Measurements from ENCODE around the gene ACOX1. TPM values are rescaled to one million over a fixed set of nuclear protein-coding genes. Genes with fewer than 3 reads are reported as not detected.
A peak's percentile ranks its signal among the peaks of the same experiment; 100 is the strongest.

Gene ACOX1
- total and polyA plus RNA-seq, 2 of the 13 experiments (the other 11 are each of a cell fraction or from before 2014, with no cell fraction given) = 86.4 to 120 TPM

DNA sequence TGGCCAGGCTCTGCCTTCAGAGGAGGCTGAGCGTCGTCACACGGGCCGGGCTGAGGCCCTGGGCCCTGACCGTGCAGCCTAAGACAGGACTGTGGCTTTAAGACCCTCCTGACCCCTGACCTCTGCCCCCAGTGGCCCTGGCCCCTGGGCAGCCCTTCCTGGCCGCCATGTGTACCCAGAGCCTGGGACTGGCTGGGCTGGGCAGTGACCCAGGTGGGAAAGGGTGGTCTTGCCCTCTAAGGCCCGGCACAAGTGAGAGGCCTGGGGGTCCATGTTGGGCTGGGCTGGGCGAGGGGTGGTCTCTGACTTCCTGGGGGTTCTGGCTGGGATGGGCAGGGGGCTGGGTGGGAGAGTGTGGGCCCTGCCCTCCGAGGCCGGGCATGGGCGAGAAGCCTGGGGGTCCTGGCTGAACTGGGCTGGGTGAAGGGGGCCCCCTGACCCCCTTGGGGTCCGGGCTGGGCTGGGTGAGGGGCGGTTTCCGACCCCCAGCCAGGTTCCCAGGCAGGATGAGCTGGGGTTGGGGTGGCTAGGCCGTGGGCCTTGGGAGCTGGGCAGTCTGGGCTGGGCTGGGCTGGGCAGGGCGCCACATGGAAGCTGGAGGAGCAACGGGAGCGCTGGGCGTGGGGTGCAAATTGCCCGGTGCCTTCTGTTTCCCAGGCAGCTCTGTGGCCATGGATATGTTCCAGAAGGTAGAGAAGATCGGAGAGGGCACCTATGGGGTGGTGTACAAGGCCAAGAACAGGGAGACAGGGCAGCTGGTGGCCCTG, 22.0 kb upstream of the ACOX1 start, which contains the start of gene CDK3 (continued):
- TF ChIP-seq, protein P1, sequence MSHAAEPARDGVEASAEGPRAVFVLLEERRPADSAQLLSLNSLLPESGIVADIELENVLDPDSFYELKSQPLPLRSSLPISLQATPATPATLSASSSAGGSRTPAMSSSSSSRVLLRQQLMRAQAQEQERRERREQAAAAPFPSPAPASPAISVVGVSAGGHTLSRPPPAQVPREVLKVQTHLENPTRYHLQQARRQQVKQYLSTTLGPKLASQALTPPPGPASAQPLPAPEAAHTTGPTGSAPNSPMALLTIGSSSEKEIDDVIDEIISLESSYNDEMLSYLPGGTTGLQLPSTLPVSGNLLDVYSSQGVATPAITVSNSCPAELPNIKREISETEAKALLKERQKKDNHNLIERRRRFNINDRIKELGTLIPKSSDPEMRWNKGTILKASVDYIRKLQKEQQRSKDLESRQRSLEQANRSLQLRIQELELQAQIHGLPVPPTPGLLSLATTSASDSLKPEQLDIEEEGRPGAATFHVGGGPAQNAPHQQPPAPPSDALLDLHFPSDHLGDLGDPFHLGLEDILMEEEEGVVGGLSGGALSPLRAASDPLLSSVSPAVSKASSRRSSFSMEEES (CRISPR knock-in tag; IDR thresholded peaks at IDR 0.05) = no peak
- TF ChIP-seq TEAD3 (CRISPR knock-in tag; optimal IDR thresholded peaks at IDR 0.05; ENCODE audit: borderline replicate concordance) (no peak), EED (CRISPR knock-in tag; IDR thresholded peaks at IDR 0.05) (no peak), AGO2 (optimal IDR thresholded peaks at IDR 0.05; ENCODE audit: low read depth, low read length) (peak; percentile 47), FOXK1 (CRISPR knock-in tag; IDR thresholded peaks at IDR 0.05; ENCODE audit: borderline replicate concordance, low read depth) (0 out of 2 replicates have a peak, but pooled peaks have one; percentile 1), KAT8 (CRISPR knock-in tag; IDR thresholded peaks at IDR 0.05) (peak; percentile 2; the same call in 1 of the 2 replicates), RBFOX2 (IDR thresholded peaks at IDR 0.05; ENCODE audit: low read depth, low read length) (peak; percentile 15; the same call in 1 of the 2 replicates), ZNF253 (CRISPR knock-in tag; IDR thresholded peaks at IDR 0.05; ENCODE audit: borderline replicate concordance) (0 out of 2 replicates have a peak, but pooled peaks have one; percentile 14), ZNF564 (CRISPR knock-in tag; IDR thresholded peaks at IDR 0.05) (0 out of 2 replicates have a peak, but pooled peaks have one; percentile 11), ZNF891 (CRISPR knock-in tag; IDR thresholded peaks at IDR 0.05) (0 out of 2 replicates have a peak, but pooled peaks have one; percentile 6), RFXAP (CRISPR knock-in tag; IDR thresholded peaks at IDR 0.05; ENCODE audit: borderline replicate concordance) (0 out of 2 replicates have a peak, but pooled peaks have one; percentile 10), SP1 (IDR thresholded peaks at IDR 0.05) (no peak), SP1 (CRISPR knock-in tag; IDR thresholded peaks at IDR 0.05) (no peak; the same call in 1 of the 2 replicates), TEAD2 (CRISPR knock-in tag; IDR thresholded peaks at IDR 0.05) (no peak), ZNF333 (CRISPR knock-in tag; IDR thresholded peaks at IDR 0.05; ENCODE audit: borderline replicate concordance) (peak; percentile 60; the same call in 1 of the 2 replicates), NR3C1 (CRISPR knock-in tag; IDR thresholded peaks at IDR 0.05) (no peak), NFYC (CRISPR knock-in tag; IDR thresholded peaks at IDR 0.05) (no peak), ZNF24 (IDR thresholded peaks at IDR 0.05) (no peak), HNF4A (CRISPR knock-in tag; IDR thresholded peaks at IDR 0.05) (peak; percentile 2; the same call in 1 of the 2 replicates), ZNF383 (CRISPR knock-in tag; IDR thresholded peaks at IDR 0.05; ENCODE audit: borderline replicate concordance) (0 out of 2 replicates have a peak, but pooled peaks have one; percentile 47), ZNF329 (CRISPR knock-in tag; IDR thresholded peaks at IDR 0.05; ENCODE audit: low read depth) (no peak), HNRNPK (IDR thresholded peaks at IDR 0.05; ENCODE audit: low read depth, low read length, poor library complexity, severe bottlenecking) (peak; percentile 29), SP4 (CRISPR knock-in tag; IDR thresholded peaks at IDR 0.05) (no peak), PAX8 (CRISPR knock-in tag; IDR thresholded peaks at IDR 0.05; ENCODE audit: borderline replicate concordance) (no peak)
- TF ChIP-seq, protein P2, sequence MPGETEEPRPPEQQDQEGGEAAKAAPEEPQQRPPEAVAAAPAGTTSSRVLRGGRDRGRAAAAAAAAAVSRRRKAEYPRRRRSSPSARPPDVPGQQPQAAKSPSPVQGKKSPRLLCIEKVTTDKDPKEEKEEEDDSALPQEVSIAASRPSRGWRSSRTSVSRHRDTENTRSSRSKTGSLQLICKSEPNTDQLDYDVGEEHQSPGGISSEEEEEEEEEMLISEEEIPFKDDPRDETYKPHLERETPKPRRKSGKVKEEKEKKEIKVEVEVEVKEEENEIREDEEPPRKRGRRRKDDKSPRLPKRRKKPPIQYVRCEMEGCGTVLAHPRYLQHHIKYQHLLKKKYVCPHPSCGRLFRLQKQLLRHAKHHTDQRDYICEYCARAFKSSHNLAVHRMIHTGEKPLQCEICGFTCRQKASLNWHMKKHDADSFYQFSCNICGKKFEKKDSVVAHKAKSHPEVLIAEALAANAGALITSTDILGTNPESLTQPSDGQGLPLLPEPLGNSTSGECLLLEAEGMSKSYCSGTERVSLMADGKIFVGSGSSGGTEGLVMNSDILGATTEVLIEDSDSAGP (CRISPR knock-in tag; IDR thresholded peaks at IDR 0.05; ENCODE audit: borderline replicate concordance) = peak; percentile 45
- TF ChIP-seq, protein P3, sequence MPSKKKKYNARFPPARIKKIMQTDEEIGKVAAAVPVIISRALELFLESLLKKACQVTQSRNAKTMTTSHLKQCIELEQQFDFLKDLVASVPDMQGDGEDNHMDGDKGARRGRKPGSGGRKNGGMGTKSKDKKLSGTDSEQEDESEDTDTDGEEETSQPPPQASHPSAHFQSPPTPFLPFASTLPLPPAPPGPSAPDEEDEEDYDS (CRISPR knock-in tag; IDR thresholded peaks at IDR 0.05) = peak; percentile 6; the same call in 1 of the 2 replicates
